Left colon (tissue), 2 donors: ENCODE measurements around the gene TMEM175. TPM values are rescaled to one million over a fixed set of nuclear protein-coding genes. Genes with fewer than 3 reads are reported as not detected.
A peak's percentile ranks its signal among the peaks of the same experiment; 100 is the strongest.

Source experiments
- ATAC-seq: fragments of 200-7000 bp; cut with Tn5 transposase; one replicate; pipeline ENCODE4 v1.9.1; 2020; ENCODE audit warnings: mild to moderate bottlenecking, moderate library complexity
- DNase-seq, 2 donors: peaks; one replicate each; pipeline ENCODE4 v3.0.0-alpha.2; 2020
- intact Hi-C, 2 donors: fragments of 100-400 bp; cut with DNase I in 1 of 2; cut with micrococcal nuclease in 1 of 2; formaldehyde crosslinking; loops; one replicate each; pipeline versions ENCODE4 v1.11.2 to v1.14.0; 2022; cut with DNase I, micrococcal nuclease
- long read RNA-seq: library from polyadenylated mRNA; unstranded; transcript quantifications from one replicate; pipeline ENCODE4 v2.0.0, GENCODE V29; 2021
- total RNA-seq, 2 donors: library from RNA; stranded (reverse); fragmentation: NEBNext Ultra II Directional; extraction: Animal tissue kit (Norgen Biotek cat#: 25700); gene quantifications; one replicate each; pipeline ENCODE4 v1.2.1, GENCODE V29; 2021
- donor health status: DM: no; HTN: no; CAD: no.
- donor health status: DM: yes; HTN: yes; CAD: no.

Gene TMEM175
- total RNA-seq, result 10 to 100 TPM; 21.4 to 28.6 TPM
- long read RNA-seq, partial matches to known transcripts, result 1 of 16 reads
- long read RNA-seq, other reads (novel, unspliced or antisense), result 6 of 16 reads

GRCh38 chr4:931960-932712 is at the start of gene TMEM175, which contains the start of gene GAK:
TMEM175 (plus strand) TSS chr4:932460; CDS start chr4:947740, 15,280 bp downstream.
GAK (minus strand) TSS chr4:932316; CDS start chr4:932187, 129 bp downstream.
- DNase-seq (peak; percentile 93 to 97), ATAC-seq (peak; percentile 91)
- intact Hi-C loops, result no loop called here

- intact Hi-C loops, result no loop called here
- no peak for ATAC-seq
- no peak for DNase-seq
These were observed 49.6 kb upstream of the TMEM175 start for GRCh38 chr4:882646-883045.

- intact Hi-C loops, result no loop called here
- DNase-seq, result no peak
- ATAC-seq, result no peak
These were observed 48.7 kb upstream of the TMEM175 start for GRCh38 chr4:883377-884095.

- intact Hi-C loops, result no loop called here
- no peak for ATAC-seq
These were observed 48.0 kb upstream of the TMEM175 start for GRCh38 chr4:884259-884658.

GRCh38 chr4:884896-885295 is 47.4 kb upstream of the TMEM175 start:
- DNase-seq (no peak), ATAC-seq (no peak)
- intact Hi-C loops, result no loop called here

More at GRCh38 chr4:884259-884658, 48.0 kb upstream of the TMEM175 start:
- DNase-seq, result no peak

GRCh38 chr4:885353-885752 is 46.9 kb upstream of the TMEM175 start:
- intact Hi-C loops, result no loop called here
- ATAC-seq (no peak), DNase-seq (no peak)

GRCh38 chr4:886244-886643 is 46.0 kb upstream of the TMEM175 start:
- intact Hi-C loops, result no loop called here
- DNase-seq, result no peak
- no peak for ATAC-seq

- DNase-seq, result no peak
- intact Hi-C loops, result no loop called here
- no peak for ATAC-seq
These were observed 45.1 kb upstream of the TMEM175 start for GRCh38 chr4:887034-887763.

GRCh38 chr4:888029-888428 is 44.2 kb upstream of the TMEM175 start:
- ATAC-seq, result no peak
- no peak for DNase-seq
- intact Hi-C loops, result no loop called here

- no peak for DNase-seq
- no peak for ATAC-seq
- intact Hi-C loops, result no loop called here
These were observed 42.7 kb upstream of the TMEM175 start for GRCh38 chr4:889516-889915.

- no peak for DNase-seq
- ATAC-seq, result no peak
- intact Hi-C loops, result no loop called here
These were observed 42.1 kb upstream of the TMEM175 start for GRCh38 chr4:890036-890695.

GRCh38 chr4:891747-892146 is 40.5 kb upstream of the TMEM175 start:
- intact Hi-C loops, result no loop called here
- ATAC-seq, result no peak
- no peak for DNase-seq

GRCh38 chr4:892780-893179 is 39.5 kb upstream of the TMEM175 start:
- ATAC-seq, result no peak
- no peak for DNase-seq
- intact Hi-C loops, result no loop called here

- no peak for ATAC-seq
- intact Hi-C loops, result no loop called here
- DNase-seq, result no peak
These were observed 38.8 kb upstream of the TMEM175 start for GRCh38 chr4:893276-893994.

- no peak for DNase-seq
- intact Hi-C loops, result no loop called here
- no peak for ATAC-seq
These were observed 38.1 kb upstream of the TMEM175 start for GRCh38 chr4:893995-894705.

- no peak for DNase-seq
- intact Hi-C loops, result no loop called here
- ATAC-seq, result no peak
These were observed 36.7 kb upstream of the TMEM175 start for GRCh38 chr4:895596-895995.

- intact Hi-C loops, result no loop called here
- ATAC-seq (no peak), DNase-seq (no peak)
These were observed 36.0 kb upstream of the TMEM175 start for GRCh38 chr4:896216-896615.

- intact Hi-C loops, result no loop called here
- ATAC-seq (no peak), DNase-seq (no peak)
These were observed 35.6 kb upstream of the TMEM175 start for GRCh38 chr4:896630-897029.
